ENCODE results near the gene JAKMIP1.

DNA sequence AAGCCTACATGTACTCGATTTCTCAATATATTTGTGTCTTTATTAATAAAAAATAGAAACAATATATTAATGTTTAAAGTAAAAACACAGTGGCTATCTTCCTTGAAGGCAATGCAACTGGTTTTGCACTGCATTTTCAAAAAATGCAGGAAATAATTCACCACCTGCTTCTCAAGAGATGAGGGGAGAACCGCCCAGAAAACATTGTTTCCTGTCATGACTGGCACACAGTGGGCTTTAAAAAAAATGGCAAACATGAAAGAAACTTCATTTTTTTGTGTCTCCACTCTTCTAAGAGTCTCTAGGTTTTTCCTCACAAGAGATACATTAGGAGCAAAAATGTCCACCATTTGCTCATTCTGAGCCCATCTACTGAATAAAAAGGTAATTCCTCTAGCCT lies 131.4 kb downstream of the JAKMIP1 start:
- TF ChIP-seq, protein P1, sequence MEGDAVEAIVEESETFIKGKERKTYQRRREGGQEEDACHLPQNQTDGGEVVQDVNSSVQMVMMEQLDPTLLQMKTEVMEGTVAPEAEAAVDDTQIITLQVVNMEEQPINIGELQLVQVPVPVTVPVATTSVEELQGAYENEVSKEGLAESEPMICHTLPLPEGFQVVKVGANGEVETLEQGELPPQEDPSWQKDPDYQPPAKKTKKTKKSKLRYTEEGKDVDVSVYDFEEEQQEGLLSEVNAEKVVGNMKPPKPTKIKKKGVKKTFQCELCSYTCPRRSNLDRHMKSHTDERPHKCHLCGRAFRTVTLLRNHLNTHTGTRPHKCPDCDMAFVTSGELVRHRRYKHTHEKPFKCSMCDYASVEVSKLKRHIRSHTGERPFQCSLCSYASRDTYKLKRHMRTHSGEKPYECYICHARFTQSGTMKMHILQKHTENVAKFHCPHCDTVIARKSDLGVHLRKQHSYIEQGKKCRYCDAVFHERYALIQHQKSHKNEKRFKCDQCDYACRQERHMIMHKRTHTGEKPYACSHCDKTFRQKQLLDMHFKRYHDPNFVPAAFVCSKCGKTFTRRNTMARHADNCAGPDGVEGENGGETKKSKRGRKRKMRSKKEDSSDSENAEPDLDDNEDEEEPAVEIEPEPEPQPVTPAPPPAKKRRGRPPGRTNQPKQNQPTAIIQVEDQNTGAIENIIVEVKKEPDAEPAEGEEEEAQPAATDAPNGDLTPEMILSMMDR (IDR thresholded peaks at IDR 0.05), result no peak
- no peak for TF ChIP-seq EZH2 (IDR thresholded peaks at IDR 0.05; ENCODE audit: borderline replicate concordance, insufficient read depth, low read depth, low read length, poor library complexity, severe bottlenecking)
